ENCODE measurements around the gene PALM3.

Gene PALM3, protein sequence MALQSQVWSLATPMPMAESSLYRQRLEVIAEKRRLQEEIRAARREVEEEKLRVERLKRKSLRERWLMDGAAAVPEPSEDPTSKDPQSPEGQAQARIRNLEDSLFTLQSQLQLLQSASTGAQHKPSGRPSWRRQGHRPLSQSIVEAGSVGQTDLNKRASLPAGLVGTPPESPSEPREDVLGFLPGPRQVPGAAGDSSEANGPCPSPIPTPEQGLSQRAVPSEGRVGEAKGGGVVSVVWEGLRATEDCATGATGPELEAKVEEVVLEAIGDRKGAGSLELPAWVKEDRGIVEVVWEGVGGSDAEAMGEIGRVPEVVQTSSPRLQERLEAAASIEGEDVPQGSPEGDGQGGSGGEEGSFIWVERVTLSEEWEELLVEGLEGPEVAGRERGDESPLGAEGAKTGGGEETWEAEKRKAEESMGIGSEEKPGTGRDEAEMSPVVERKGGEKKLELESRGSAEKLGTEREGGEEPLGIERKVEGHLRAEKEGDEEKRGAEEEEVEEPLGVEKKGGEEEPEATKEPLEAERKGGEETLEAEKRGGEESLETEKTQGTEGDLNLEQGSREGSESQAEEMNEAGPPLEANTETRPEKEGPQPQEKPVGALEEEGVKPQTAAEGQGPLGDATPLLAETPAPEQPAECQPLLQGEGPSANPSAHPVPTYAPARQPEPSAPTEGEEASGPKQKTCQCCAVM

DNA sequence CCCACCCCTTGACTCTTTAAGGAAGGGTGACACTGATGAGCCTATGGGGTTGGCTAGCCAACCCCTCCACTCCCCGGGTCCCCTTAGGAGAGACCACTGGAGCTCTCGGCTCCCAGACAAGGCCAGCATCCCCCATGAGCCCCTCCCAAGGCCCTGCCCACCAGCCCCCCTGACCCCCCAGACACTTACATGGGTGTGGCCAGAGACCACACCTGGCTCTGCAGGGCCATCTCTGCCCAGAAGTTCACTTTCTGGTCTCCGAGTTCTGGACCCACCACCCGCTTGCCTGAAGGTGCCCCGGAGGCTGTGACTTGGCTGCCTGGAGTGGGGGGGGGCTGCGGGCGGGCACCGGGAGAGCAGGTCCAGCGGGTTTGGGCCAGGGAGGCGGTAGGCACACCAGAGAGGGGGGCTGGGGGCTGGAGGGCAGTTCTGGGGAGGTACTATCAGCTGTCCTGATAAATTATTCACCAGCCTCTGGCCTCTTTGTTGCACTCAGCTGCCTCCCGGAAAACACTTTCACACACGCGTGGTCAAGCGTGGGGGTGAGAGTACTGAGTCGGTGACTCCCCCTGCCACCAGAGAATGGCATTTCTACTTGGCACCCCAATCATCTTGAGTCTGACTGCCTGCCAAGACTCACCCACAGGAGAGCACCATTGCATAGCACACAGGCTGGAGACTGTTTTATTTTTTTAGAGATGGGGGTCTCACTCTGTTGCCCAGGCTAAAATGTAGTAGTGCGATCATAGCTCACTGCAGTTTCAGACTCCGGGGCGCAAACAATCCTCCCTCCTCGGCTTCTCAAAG lies at the start of gene PALM3:
TSS of gene PALM3 (minus strand) at position 326 of the 807 bp plus-strand sequence. CDS start at position 230, 96 bp downstream.
- TF ChIP-seq, protein P1, sequence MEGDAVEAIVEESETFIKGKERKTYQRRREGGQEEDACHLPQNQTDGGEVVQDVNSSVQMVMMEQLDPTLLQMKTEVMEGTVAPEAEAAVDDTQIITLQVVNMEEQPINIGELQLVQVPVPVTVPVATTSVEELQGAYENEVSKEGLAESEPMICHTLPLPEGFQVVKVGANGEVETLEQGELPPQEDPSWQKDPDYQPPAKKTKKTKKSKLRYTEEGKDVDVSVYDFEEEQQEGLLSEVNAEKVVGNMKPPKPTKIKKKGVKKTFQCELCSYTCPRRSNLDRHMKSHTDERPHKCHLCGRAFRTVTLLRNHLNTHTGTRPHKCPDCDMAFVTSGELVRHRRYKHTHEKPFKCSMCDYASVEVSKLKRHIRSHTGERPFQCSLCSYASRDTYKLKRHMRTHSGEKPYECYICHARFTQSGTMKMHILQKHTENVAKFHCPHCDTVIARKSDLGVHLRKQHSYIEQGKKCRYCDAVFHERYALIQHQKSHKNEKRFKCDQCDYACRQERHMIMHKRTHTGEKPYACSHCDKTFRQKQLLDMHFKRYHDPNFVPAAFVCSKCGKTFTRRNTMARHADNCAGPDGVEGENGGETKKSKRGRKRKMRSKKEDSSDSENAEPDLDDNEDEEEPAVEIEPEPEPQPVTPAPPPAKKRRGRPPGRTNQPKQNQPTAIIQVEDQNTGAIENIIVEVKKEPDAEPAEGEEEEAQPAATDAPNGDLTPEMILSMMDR (IDR thresholded peaks at IDR 0.05; ENCODE audit: low read depth, low read length, missing control alignments), result no peak
- no peak within 1 kb of the TSS for H3K4me3 ChIP-seq (replicated peaks; ENCODE audit: low read depth, low read length)
- DNase-seq (ENCODE audit: extremely low read depth, low read depth), result no peak

DNA sequence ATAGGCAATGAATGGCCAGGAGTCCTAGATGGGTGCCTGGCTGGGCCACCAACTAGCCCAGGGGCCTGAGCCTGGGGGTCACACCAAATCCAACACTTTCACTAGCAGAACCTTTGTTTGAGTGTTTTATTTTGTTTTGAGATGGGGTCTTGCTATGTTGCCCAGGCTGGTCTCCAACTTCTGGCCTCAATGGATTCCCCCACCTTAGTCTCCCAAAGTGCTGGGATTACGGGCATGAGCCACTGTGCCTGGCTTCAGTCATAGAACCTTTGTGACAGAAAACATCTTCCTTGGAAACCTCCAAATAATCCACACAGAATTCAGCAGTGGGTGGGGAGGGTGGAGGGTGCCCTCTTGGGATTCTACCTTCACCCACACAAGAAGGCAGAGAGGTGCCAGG lies 49.6 kb upstream of the PALM3 start:
- no peak overlapping the region for H3K4me3 ChIP-seq (replicated peaks; ENCODE audit: low read depth, low read length)
- no peak for DNase-seq (ENCODE audit: extremely low read depth, low read depth)
- TF ChIP-seq, protein P1 (IDR thresholded peaks at IDR 0.05; ENCODE audit: low read depth, low read length, missing control alignments), result no peak

DNA sequence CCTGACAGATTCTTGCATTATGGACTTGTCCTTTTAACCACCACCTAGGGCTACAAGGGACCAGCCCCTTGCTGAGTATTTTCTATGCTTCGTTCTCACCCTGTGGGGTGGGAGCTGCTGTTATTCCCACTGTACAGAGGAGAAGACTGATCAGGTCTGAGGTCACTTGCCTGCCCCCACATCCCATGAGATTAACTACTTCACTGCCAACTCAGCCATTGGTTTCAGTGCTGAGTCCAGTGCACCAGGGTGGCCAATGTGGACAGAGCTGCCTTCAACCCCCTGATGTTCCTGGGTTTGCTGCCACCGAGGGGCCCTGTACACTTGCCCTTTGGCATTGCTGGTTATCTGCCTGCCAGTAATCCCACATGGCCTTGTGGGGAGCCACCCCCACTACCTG lies 48.8 kb upstream of the PALM3 start:
- TF ChIP-seq, protein P1 (IDR thresholded peaks at IDR 0.05; ENCODE audit: low read depth, low read length, missing control alignments), result no peak
- no peak for DNase-seq (ENCODE audit: extremely low read depth, low read depth)
- no peak overlapping the region for H3K4me3 ChIP-seq (replicated peaks; ENCODE audit: low read depth, low read length)

DNA sequence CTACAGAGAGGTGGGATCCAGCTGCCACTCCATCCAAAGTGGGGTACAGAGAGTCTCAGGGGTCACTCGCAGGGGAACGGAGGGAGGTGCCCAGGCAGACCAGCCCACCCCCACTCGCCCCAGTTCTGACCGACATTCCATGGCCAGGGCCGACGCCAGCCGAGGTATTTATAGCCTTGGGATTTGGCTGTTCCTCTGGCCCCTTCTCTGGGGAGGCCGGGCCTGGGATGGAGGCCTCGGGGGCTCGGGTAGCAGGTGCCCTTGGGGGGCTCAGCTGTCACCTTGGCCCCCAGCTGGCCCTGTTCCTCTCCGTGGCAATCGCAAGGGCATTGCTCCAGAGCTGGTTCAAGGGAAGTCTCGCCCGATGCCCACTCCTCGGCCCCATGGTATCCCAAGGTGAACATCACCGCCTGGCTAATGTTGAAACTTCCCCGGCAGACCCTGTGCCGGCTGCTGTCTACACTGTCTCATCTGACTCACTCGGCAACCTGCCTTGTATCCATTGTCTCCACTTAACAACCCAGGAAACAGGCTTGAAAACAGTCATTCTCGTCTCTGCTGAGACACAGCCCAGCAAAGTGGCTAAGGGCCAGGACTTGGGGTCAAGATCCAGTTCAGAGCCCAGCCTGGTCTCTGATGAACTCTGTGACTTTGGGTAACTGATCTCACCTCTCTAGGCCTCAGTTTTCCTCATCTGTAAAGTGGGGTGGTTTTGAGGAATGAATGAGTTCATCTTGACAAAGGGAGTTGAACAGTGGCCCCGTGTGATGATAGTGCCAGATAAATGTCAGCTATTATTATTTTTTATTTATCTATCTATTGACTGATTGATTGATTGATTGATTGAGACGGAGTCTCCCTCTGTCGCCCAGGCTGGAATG lies 45.9 kb upstream of the PALM3 start:
- TF ChIP-seq, protein P1 (IDR thresholded peaks at IDR 0.05; ENCODE audit: low read depth, low read length, missing control alignments), result no peak
- no peak for DNase-seq (ENCODE audit: extremely low read depth, low read depth)
- H3K4me3 ChIP-seq (replicated peaks; ENCODE audit: low read depth, low read length), result no peak overlapping the region

DNA sequence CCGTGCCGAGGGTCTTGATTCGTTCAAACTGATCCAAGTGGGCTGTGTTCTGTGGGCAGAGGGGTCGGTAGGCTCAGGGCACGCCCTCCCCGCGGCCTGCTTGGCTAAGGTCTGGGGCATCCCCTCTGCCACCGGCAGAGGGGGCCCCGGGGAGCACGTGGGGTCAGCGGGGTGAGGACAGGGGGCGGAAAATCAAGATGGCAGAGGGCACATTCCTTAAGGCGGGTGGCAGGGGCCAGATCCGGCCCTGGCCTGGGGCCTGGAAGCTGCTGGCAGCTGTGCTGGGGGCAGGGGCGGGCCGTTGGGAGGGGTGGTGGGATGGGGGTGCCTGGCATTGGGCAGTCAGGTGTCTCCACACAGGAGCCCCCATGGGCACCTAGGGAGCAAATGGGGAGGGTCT lies 45.0 kb upstream of the PALM3 start:
- DNase-seq (ENCODE audit: extremely low read depth, low read depth), result no peak
- TF ChIP-seq, protein P1 (IDR thresholded peaks at IDR 0.05; ENCODE audit: low read depth, low read length, missing control alignments), result no peak

DNA sequence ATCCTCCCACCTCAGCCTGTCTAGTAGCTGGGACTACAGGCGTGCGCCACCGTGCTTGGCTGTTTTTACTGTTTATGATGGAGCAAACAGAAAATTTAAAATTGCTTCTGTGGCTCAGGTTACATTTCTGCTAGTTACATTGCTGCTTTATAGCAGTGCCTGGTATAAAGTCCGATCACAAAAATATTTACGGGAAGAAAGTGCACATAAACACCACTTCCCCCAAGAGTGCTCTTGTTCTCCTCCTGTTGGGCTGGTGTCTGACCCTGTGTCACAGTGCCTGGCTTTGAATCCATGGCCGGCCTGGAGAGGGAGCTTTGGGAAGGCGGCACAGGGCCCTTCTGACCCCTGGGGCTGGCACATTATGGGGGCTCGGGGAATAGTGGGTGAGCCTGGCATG lies 43.8 kb upstream of the PALM3 start:
- H3K4me3 ChIP-seq (replicated peaks; ENCODE audit: low read depth, low read length), result no peak overlapping the region
- TF ChIP-seq, protein P1 (IDR thresholded peaks at IDR 0.05; ENCODE audit: low read depth, low read length, missing control alignments), result no peak
- no peak for DNase-seq (ENCODE audit: extremely low read depth, low read depth)

More for the DNA sequence above, 45.0 kb upstream of the PALM3 start:
- H3K4me3 ChIP-seq (replicated peaks; ENCODE audit: low read depth, low read length), result no peak overlapping the region

Measured in HFF-Myc (cell line).